Measurements from ENCODE around the gene OR6T1. TPM values are rescaled to one million over a fixed set of nuclear protein-coding genes. Genes with fewer than 3 reads are reported as not detected.

The OR6T1 gene
- total RNA-seq, 1 donor from 2014 or later, result not detected

GRCh38 chr11:123973816-123974215 lies 30.2 kb upstream of the OR6T1 start:
- TF ChIP-seq, protein P1, sequence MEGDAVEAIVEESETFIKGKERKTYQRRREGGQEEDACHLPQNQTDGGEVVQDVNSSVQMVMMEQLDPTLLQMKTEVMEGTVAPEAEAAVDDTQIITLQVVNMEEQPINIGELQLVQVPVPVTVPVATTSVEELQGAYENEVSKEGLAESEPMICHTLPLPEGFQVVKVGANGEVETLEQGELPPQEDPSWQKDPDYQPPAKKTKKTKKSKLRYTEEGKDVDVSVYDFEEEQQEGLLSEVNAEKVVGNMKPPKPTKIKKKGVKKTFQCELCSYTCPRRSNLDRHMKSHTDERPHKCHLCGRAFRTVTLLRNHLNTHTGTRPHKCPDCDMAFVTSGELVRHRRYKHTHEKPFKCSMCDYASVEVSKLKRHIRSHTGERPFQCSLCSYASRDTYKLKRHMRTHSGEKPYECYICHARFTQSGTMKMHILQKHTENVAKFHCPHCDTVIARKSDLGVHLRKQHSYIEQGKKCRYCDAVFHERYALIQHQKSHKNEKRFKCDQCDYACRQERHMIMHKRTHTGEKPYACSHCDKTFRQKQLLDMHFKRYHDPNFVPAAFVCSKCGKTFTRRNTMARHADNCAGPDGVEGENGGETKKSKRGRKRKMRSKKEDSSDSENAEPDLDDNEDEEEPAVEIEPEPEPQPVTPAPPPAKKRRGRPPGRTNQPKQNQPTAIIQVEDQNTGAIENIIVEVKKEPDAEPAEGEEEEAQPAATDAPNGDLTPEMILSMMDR (IDR thresholded peaks at IDR 0.05), result no peak
- Mint-ChIP-seq H3K27ac (ENCODE audit: unreplicated experiment) (no peak overlapping the region), H3K27me3 (ENCODE audit: unreplicated experiment) (no peaks in the 10 kb centered on the region), H3K4me3 (ENCODE audit: unreplicated experiment) (no peak overlapping the region), H3K36me3 (ENCODE audit: unreplicated experiment) (no peaks in the 10 kb centered on the region), H3K9me3 (ENCODE audit: unreplicated experiment) (peaks cover 3% of the 10 kb centered on the region), H3K4me1 (ENCODE audit: unreplicated experiment) (peaks cover 13% of the 10 kb centered on the region)
- no peak for DNase-seq (ENCODE audit: extremely low spot score, unreplicated experiment)

DNA sequence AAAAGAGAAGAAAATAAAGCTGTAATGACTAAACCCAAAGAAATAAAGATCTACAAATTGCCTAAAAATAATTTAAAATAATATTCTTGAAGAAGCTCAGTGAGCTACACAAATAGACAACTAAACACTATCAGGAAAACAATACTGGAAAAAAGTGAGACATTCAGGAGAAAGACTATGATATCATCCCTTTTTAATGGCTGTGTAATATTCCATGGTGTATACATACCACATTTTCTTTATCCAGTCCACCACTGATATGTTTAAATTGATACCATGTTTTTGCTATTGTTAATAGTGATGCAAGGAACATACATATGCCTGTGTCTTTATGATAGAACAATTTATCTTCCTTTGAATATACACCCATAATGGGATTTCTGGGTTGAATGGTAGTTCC lies 13.1 kb upstream of the OR6T1 start:
- H3K4me1 Mint-ChIP-seq (ENCODE audit: unreplicated experiment), result no peaks in the 10 kb centered on the region
- TF ChIP-seq, protein P1 (IDR thresholded peaks at IDR 0.05), result no peak
- DNase-seq (ENCODE audit: extremely low spot score, unreplicated experiment), result no peak
- no peak overlapping the region for H3K27ac Mint-ChIP-seq (ENCODE audit: unreplicated experiment)
- H3K36me3 Mint-ChIP-seq (ENCODE audit: unreplicated experiment), result no peaks in the 10 kb centered on the region
- peaks cover 19% of the 10 kb centered on the region for H3K9me3 Mint-ChIP-seq (ENCODE audit: unreplicated experiment)
- H3K4me3 Mint-ChIP-seq (ENCODE audit: unreplicated experiment), result no peak overlapping the region
- H3K27me3 Mint-ChIP-seq (ENCODE audit: unreplicated experiment), result peaks cover 19% of the 10 kb centered on the region

GRCh38 chr11:123945132-123945531 lies 1.5 kb upstream of the OR6T1 start:
- no peak overlapping the region for H3K27ac Mint-ChIP-seq (ENCODE audit: unreplicated experiment)
- no peak for DNase-seq (ENCODE audit: extremely low spot score, unreplicated experiment)
- H3K36me3 Mint-ChIP-seq (ENCODE audit: unreplicated experiment), result no peaks in the 10 kb centered on the region
- H3K9me3 Mint-ChIP-seq (ENCODE audit: unreplicated experiment), result peaks cover 6% of the 10 kb centered on the region
- H3K4me1 Mint-ChIP-seq (ENCODE audit: unreplicated experiment), result no peaks in the 10 kb centered on the region
- H3K27me3 Mint-ChIP-seq (ENCODE audit: unreplicated experiment), result peaks cover 10% of the 10 kb centered on the region
- H3K4me3 Mint-ChIP-seq (ENCODE audit: unreplicated experiment), result no peak overlapping the region
- TF ChIP-seq, protein P1 (IDR thresholded peaks at IDR 0.05), result no peak

- TF ChIP-seq, protein P1 (IDR thresholded peaks at IDR 0.05), result no peak
- DNase-seq (ENCODE audit: extremely low spot score, unreplicated experiment), result no peak
- no peak overlapping the region for H3K27ac Mint-ChIP-seq (ENCODE audit: unreplicated experiment)
- H3K27me3 Mint-ChIP-seq (ENCODE audit: unreplicated experiment), result peaks cover 8% of the 10 kb centered on the region
- no peaks in the 10 kb centered on the region for H3K4me1 Mint-ChIP-seq (ENCODE audit: unreplicated experiment)
- H3K36me3 Mint-ChIP-seq (ENCODE audit: unreplicated experiment), result no peaks in the 10 kb centered on the region
- H3K4me3 Mint-ChIP-seq (ENCODE audit: unreplicated experiment), result no peak overlapping the region
- peaks cover 6% of the 10 kb centered on the region for H3K9me3 Mint-ChIP-seq (ENCODE audit: unreplicated experiment)
Observed at GRCh38 chr11:123942413-123942812, 1.2 kb downstream of the OR6T1 start.

GRCh38 chr11:123939317-123939716 lies 4.3 kb downstream of the OR6T1 start, which contains the start of gene OR4D5:
Gene OR4D5, plus strand, starts transcription at chr11:123939617. Its CDS starts 0 bp downstream, at chr11:123939617.
- no peak within 1 kb of the TSS for H3K4me3 Mint-ChIP-seq (ENCODE audit: unreplicated experiment)
- H3K36me3 Mint-ChIP-seq (ENCODE audit: unreplicated experiment), result no peaks in the 10 kb centered on the region
- H3K27ac Mint-ChIP-seq (ENCODE audit: unreplicated experiment), result no peak within 1 kb of the TSS
- H3K9me3 Mint-ChIP-seq (ENCODE audit: unreplicated experiment), result peaks cover 6% of the 10 kb centered on the region
- no peak for DNase-seq (ENCODE audit: extremely low spot score, unreplicated experiment)
- TF ChIP-seq, protein P1 (IDR thresholded peaks at IDR 0.05), result no peak
- no peaks in the 10 kb centered on the region for H3K4me1 Mint-ChIP-seq (ENCODE audit: unreplicated experiment)
- H3K27me3 Mint-ChIP-seq (ENCODE audit: unreplicated experiment), result no peaks in the 10 kb centered on the region

Data from osteocyte (in vitro differentiated cells).